GM10266 (cell line): ENCODE results near the gene DNAH17.
A peak's percentile ranks its signal among the peaks of the same experiment; 100 is the strongest.

ENCODE experiments used
- DNase-seq: peaks from one replicate; pipeline ENCODE4 v3.0.0; 2012; ENCODE audit errors: extremely low spot score
- TF ChIP-seq, protein P1 (sequence below): IDR thresholded peaks from 2 replicates; pipeline ENCODE4 v1.5.1; 2012; ENCODE audit warnings: mild to moderate bottlenecking, low read depth; ENCODE audit not compliant: control insufficient read depth, insufficient read depth; ENCODE audit errors: missing control alignments

The DNAH17 gene

GRCh38 chr17:78573955-78574354, 3.2 kb downstream of the DNAH17 start:
- DNase-seq, result no peak

DNA sequence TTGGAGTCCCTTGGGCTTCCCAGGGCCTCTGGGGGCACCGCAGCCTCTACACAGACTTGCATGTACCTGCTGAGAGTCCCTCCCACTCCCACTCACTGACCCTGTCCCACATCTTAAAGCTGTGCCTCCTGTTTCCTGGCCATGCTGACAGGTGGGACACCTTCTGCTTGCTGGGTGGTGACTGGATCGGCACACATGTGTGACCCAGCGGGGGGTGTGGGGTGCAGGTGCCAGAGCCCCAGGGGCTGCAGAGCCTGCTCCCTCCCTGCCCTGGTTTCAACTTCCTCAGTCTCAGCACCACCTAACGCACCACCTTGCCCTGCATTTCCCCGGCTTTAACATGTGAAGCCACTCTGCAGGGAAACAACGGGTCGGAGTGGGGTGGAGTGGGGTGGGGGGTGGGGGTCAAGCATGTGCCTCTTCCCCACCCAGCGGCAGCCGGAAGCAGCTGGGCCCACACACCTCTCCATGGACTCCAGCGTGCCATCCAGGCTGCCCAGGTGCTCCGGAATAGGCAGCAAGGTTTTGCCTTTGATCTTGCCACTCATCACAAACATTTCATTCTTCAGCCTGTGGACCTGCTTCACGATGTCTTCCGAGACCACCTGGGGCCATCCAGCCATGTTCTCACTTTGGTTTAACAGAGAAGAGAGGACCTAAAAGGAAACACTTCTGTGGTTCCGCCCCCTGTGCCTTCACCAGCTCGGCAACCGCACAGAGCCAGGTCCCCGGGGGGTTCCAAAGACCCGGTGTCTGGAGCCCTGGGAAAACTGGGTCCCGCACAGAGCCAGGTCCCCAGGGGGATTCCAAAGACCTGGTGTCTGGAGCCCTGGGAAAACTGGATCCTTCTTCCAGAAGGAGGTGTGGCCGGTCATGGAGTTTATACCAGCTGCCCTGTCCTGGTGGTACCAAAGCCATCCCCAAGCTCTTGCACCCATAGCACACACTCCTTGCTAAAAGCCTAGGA, 4.7 kb downstream of the DNAH17 start:
- DNase-seq, result no peak
- TF ChIP-seq, protein P1, sequence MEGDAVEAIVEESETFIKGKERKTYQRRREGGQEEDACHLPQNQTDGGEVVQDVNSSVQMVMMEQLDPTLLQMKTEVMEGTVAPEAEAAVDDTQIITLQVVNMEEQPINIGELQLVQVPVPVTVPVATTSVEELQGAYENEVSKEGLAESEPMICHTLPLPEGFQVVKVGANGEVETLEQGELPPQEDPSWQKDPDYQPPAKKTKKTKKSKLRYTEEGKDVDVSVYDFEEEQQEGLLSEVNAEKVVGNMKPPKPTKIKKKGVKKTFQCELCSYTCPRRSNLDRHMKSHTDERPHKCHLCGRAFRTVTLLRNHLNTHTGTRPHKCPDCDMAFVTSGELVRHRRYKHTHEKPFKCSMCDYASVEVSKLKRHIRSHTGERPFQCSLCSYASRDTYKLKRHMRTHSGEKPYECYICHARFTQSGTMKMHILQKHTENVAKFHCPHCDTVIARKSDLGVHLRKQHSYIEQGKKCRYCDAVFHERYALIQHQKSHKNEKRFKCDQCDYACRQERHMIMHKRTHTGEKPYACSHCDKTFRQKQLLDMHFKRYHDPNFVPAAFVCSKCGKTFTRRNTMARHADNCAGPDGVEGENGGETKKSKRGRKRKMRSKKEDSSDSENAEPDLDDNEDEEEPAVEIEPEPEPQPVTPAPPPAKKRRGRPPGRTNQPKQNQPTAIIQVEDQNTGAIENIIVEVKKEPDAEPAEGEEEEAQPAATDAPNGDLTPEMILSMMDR, result no peak

More at GRCh38 chr17:78573955-78574354, 3.2 kb downstream of the DNAH17 start:
- TF ChIP-seq, protein P1, result peak; percentile 2

- DNase-seq, result no peak
- TF ChIP-seq, protein P1, result no peak
Observed at GRCh38 chr17:78571329-78571728, 5.9 kb downstream of the DNAH17 start.

DNA sequence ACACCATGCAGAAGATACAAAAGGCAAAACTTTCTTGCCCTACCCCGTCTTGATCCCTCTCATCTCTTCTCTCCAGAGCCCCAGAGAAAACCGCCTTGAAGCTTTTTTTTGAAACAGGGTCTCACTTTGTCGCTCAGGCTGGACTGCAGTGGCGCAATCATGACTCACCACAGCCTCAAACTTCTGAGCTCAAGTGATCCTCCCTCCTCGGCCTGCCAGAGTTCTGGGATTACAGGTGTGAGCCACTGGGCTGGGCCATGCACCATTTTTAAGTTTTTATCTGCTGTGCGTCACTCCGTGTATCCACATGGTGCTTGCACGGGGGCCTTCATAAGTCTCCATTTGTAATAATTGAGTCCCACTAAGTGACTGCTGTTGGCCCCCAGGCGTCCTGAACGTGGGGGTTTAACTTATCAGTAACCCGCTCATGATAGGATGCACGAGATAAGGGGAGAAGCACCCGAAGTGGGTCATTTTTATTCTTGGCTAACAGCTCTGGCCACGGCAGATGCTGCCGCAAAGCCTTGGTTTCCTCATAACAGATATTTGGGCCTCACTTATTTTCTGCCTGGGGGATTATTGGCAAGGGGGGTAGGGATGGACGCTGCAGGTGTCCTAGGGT, 8.6 kb downstream of the DNAH17 start:
- TF ChIP-seq, protein P1, result no peak
- no peak for DNase-seq

DNA sequence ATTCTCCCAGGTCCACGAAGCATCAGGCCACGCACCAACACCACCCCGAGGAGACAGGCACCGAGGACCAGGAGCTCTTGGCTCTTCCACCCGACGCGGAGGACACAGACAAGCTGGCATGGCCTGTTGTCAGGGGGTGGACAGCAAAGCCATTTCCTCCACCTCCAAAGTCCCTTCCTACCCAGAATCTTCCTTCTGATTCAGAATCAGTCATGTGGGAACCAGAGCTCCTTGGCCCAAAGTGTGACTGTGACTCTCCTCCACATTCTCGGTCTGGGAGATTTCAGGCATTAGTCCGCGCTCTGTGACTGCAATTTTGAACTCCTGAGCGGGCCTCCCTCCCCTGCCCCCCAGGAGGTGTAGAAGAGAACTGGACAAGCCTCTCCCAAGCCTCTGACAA, 9.2 kb downstream of the DNAH17 start:
- DNase-seq, result no peak
- TF ChIP-seq, protein P1, result no peak

DNA sequence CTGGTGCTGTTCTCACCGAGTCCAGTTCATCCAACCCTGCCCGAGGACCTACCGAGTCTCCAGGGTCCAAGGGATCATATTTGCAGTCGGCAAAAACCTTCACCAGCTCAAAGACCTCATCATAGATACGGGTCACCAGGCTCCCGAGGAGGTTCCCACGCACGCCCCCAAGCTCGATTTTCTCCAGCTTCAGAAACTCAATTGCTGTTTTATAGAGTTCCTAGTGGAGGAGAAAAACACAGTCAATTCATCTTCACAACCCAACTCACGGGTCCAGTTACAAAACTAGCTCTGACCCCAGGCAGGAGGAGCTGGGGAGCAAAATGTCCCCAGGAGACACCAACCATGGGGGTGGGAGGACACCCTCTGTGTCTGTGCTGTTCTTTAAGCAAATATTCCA, 10.2 kb downstream of the DNAH17 start:
- TF ChIP-seq, protein P1, result no peak
- no peak for DNase-seq
